GM23338 (cell line): ENCODE results near the gene CRYZL1. TPM values are rescaled to one million over a fixed set of nuclear protein-coding genes. Genes with fewer than 3 reads are reported as not detected.

Experiments used
- ETS1 ChIP-seq: IDR thresholded peaks from 2 replicates; pipeline ENCODE4 v1.6.1; 2016; ENCODE audit warnings: antibody characterized with exemption
- REST ChIP-seq: IDR thresholded peaks from one replicate; pipeline ENCODE4 v1.6.1; 2018; ENCODE audit warnings: antibody characterized with exemption; ENCODE audit not compliant: unreplicated experiment
- ZNF462 ChIP-seq: fragments of 250-450 bp; sonication (Bioruptor Pico); IDR thresholded peaks from 2 replicates; pipeline ENCODE4 v1.5.0; 2020; ENCODE audit warnings: mild to moderate bottlenecking, moderate library complexity
- polyA plus RNA-seq: library from polyadenylated mRNA; unstranded; fragments of >200 nt; fragmentation: Nextera tagmentation; extraction: Ambion mirVana; gene quantifications from 2 replicates; pipeline ENCODE4 v1.2.1, GENCODE V29; 2016
- total RNA-seq: library from RNA; depleted of rRNA; stranded (reverse); fragments of >200 nt; shearing (Covaris generic); gene quantifications from 2 replicates; pipeline ENCODE4 v1.2.3, GENCODE V29; 2014

The CRYZL1 gene
- total and polyA plus RNA-seq, 2 experiments from 2014 or later = 23.8 to 40.5 TPM

GRCh38 chr21:33544451-33545195, 96.9 kb downstream of the CRYZL1 start (continued):
- TF ChIP-seq ZNF462 (CRISPR knock-in tag) (no peak), REST (no peak), ETS1 (no peak)
